CD14-positive monocyte (primary cell): Measurements from ENCODE around the gene PREP. TPM values are rescaled to one million over a fixed set of nuclear protein-coding genes. Genes with fewer than 3 reads are reported as not detected.

ENCODE experiments used
- DNase-seq, 3 donors: peaks; one replicate each; pipeline ENCODE4 v3.0.0-alpha.2; 2011 to 2022
- H2AFZ ChIP-seq: 2 replicates; pipeline ENCODE4 v1.6.0; 2012; ENCODE audit warnings: mild to moderate bottlenecking, low read depth, low read length, inconsistent platforms; ENCODE audit not compliant: insufficient read depth, poor library complexity, severe bottlenecking
- H3K27ac ChIP-seq, 2 donors: 1 replicate in 1 of 2; 2 replicates in 1 of 2; pipeline ENCODE4 v1.5.1; 2012 to 2013; ENCODE audit warnings: low read length in 2 of 2, control low read depth in 1 of 2, inconsistent platforms in 1 of 2, low read depth in 1 of 2, mild to moderate bottlenecking in 1 of 2
- H3K27me3 ChIP-seq, 2 donors: one replicate each; pipeline versions ENCODE4 v1.6.0 to v1.6.1; 2011 to 2013; ENCODE audit warnings: low read length in 2 of 2; ENCODE audit not compliant: control insufficient read depth in 2 of 2, insufficient read depth in 2 of 2
- H3K36me3 ChIP-seq, 2 donors: replicated peaks in 1 of 2; 1 replicate in 1 of 2; 2 replicates in 1 of 2; pipeline versions ENCODE4 v1.5.1 to v1.6.1; 2012 to 2013; ENCODE audit warnings: low read length in 2 of 2, control low read depth in 1 of 2, inconsistent platforms in 1 of 2, mild to moderate bottlenecking in 1 of 2; ENCODE audit not compliant: insufficient read depth in 2 of 2, control insufficient read depth in 1 of 2
- H3K4me1 ChIP-seq, 2 donors: 1 replicate in 1 of 2; 2 replicates in 1 of 2; pipeline versions ENCODE4 v1.5.1 to v1.6.1; 2012 to 2013; ENCODE audit warnings: low read length in 2 of 2, control low read depth in 1 of 2, inconsistent platforms in 1 of 2, mild to moderate bottlenecking in 1 of 2, moderate library complexity in 1 of 2; ENCODE audit not compliant: insufficient read depth in 2 of 2, control insufficient read depth in 1 of 2
- H3K4me2 ChIP-seq: replicated peaks from 2 replicates; pipeline ENCODE3; 2012; ENCODE audit warnings: low read length, moderate library complexity, mild to moderate bottlenecking; ENCODE audit not compliant: poor library complexity, severe bottlenecking; ENCODE audit errors: extremely low read depth
- H3K4me3 ChIP-seq, 3 experiments: fragments of 200-600 bp in 1 of 3; sonication (generic) in 1 of 3; replicated peaks in 1 of 3; 1 replicate in 2 of 3; 2 replicates in 1 of 3; pipeline ENCODE4 v1.5.1; 2011 to 2013; ENCODE audit warnings: low read length in 3 of 3, mild to moderate bottlenecking in 3 of 3, control low read depth in 2 of 3, low read depth in 2 of 3, inconsistent platforms in 1 of 3, moderate library complexity in 1 of 3
- H3K79me2 ChIP-seq: 2 replicates; pipeline ENCODE4 v1.6.0; 2012; ENCODE audit warnings: mild to moderate bottlenecking, control low read depth, inconsistent platforms, low read length, moderate library complexity; ENCODE audit not compliant: insufficient read depth
- H3K9ac ChIP-seq: 2 replicates; pipeline ENCODE4 v1.6.0; 2017; ENCODE audit warnings: low read length, mild to moderate bottlenecking; ENCODE audit not compliant: insufficient read depth, poor library complexity, severe bottlenecking
- H3K9me3 ChIP-seq, 2 donors: replicated peaks in 1 of 2; 1 replicate in 1 of 2; 2 replicates in 1 of 2; pipeline versions ENCODE4 v1.5.1 to v1.6.1; 2012 to 2013; ENCODE audit warnings: low read length in 2 of 2, control low read depth in 1 of 2; ENCODE audit not compliant: control insufficient read depth in 1 of 2, insufficient read depth in 1 of 2
- H4K20me1 ChIP-seq: 2 replicates; pipeline ENCODE4 v1.6.0; 2012; ENCODE audit warnings: mild to moderate bottlenecking, low read length, control low read depth, moderate library complexity; ENCODE audit not compliant: insufficient read depth
- H3K27ac Mint-ChIP-seq, 7 donors: one replicate each; pipeline ENCODE4 v1.8.0; 2020; ENCODE audit warnings: mild to moderate bottlenecking in 7 of 7, mixed read lengths in 7 of 7, moderate library complexity in 6 of 7, inconsistent platforms in 2 of 7
- H3K27me3 Mint-ChIP-seq, 3 donors: one replicate each; pipeline ENCODE4 v1.8.0; 2021 to 2022; ENCODE audit warnings: low read depth in 3 of 3, mild to moderate bottlenecking in 3 of 3, mixed read lengths in 3 of 3, moderate library complexity in 3 of 3, inconsistent platforms in 1 of 3
- H3K36me3 Mint-ChIP-seq, 2 donors: one replicate each; pipeline ENCODE4 v1.8.0; 2020; ENCODE audit warnings: mixed read lengths in 2 of 2, inconsistent platforms in 1 of 2, mild to moderate bottlenecking in 1 of 2
- H3K4me1 Mint-ChIP-seq: one replicate; pipeline ENCODE4 v1.8.0; 2020; ENCODE audit warnings: mild to moderate bottlenecking, mixed read lengths
- H3K4me3 Mint-ChIP-seq, 2 donors: one replicate each; pipeline ENCODE4 v1.8.0; 2020; ENCODE audit warnings: mild to moderate bottlenecking in 2 of 2, mixed read lengths in 2 of 2, moderate library complexity in 1 of 2
- H3K9me3 Mint-ChIP-seq, 7 donors: one replicate each; pipeline ENCODE4 v1.8.0; 2020 to 2022; ENCODE audit warnings: mixed read lengths in 7 of 7, mild to moderate bottlenecking in 6 of 7, moderate library complexity in 6 of 7, inconsistent platforms in 2 of 7
- WGBS: methylation state at CpG from one replicate; pipeline ENCODE4 v1.1.5; 2013; ENCODE audit warnings: missing lambda C conversion rate; ENCODE audit not compliant: insufficient coverage; 5-methylcytosine and 5-hydroxymethylcytosine counted together
- intact Hi-C, 2 donors: fragments of 100-400 bp; cut with micrococcal nuclease; formaldehyde crosslinking; loops; one replicate each; pipeline versions ENCODE4 v1.15.0 to v1.15.1; 2023
- polyA plus RNA-seq, 3 donors: library from polyadenylated mRNA; depleted of rRNA in 1 of 3; unstranded in 2 of 3; stranded (reverse) in 1 of 3; fragments of 300-500 nt in 2 of 3; fragments of >200 nt in 1 of 3; fragmentation: Illumina TruSeq in 2 of 3; gene quantifications; 1 replicate in 2 of 3; 2 replicates in 1 of 3; pipeline ENCODE4 v1.2.3, GENCODE V29; 2012 to 2021
- TF ChIP-seq, protein P1 (sequence below): fragments of 200-600 bp; IDR thresholded peaks from one replicate; pipeline ENCODE4 v1.8.0; 2022; ENCODE audit warnings: antibody characterized with exemption, mild to moderate bottlenecking

Gene PREP
- polyA plus RNA-seq, 3 donors = 21.4 to 40.8 (median 30.7) TPM

DNA sequence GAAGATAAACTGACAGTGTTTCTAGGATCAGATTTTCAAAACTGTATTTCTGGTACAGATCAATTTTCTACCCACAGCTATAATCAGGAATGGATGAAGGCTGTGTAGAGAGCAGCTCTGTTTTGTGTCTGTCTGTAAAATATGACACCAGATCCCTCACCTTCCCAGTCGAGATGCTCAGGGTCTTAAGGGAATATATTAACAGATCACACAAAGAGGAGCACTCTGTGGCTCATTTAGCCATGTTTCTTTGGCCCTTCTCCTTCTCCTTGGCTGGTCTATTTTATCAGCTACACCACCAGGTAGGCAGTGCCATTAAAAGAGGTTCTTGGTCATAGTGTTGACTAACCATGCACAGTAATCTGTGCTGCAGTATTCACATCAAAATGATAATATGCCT lies 82.6 kb downstream of the PREP start:
- no peak overlapping the region for H2AFZ ChIP-seq
- no peak overlapping the region for H3K4me3 Mint-ChIP-seq
- H3K4me3 ChIP-seq = no peak overlapping the region
- TF ChIP-seq, protein P1, sequence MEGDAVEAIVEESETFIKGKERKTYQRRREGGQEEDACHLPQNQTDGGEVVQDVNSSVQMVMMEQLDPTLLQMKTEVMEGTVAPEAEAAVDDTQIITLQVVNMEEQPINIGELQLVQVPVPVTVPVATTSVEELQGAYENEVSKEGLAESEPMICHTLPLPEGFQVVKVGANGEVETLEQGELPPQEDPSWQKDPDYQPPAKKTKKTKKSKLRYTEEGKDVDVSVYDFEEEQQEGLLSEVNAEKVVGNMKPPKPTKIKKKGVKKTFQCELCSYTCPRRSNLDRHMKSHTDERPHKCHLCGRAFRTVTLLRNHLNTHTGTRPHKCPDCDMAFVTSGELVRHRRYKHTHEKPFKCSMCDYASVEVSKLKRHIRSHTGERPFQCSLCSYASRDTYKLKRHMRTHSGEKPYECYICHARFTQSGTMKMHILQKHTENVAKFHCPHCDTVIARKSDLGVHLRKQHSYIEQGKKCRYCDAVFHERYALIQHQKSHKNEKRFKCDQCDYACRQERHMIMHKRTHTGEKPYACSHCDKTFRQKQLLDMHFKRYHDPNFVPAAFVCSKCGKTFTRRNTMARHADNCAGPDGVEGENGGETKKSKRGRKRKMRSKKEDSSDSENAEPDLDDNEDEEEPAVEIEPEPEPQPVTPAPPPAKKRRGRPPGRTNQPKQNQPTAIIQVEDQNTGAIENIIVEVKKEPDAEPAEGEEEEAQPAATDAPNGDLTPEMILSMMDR = no peak
- no peak for DNase-seq
- H3K27me3 ChIP-seq = no peaks in the 10 kb centered on the region
- no peaks in the 10 kb centered on the region for H3K79me2 ChIP-seq
- H3K4me2 ChIP-seq = no peak overlapping the region
- H3K27me3 Mint-ChIP-seq = no peaks in the 10 kb centered on the region
- H3K4me1 Mint-ChIP-seq = no peaks in the 10 kb centered on the region
- no peaks in the 10 kb centered on the region for H3K9me3 Mint-ChIP-seq
- no peak overlapping the region for H3K27ac Mint-ChIP-seq
- H4K20me1 ChIP-seq = no peaks in the 10 kb centered on the region
- H3K9me3 ChIP-seq = no peaks in the 10 kb centered on the region
- no peak overlapping the region for H3K27ac ChIP-seq
- WGBS = no CpG with 5 or more reads among the region's 1 CpG
- no peaks in the 10 kb centered on the region for H3K4me1 ChIP-seq
- H3K36me3 ChIP-seq = peaks cover 68 to 95% of the 10 kb centered on the region in 2 donors
- H3K36me3 Mint-ChIP-seq = peaks cover 75 to 78% of the 10 kb centered on the region in 2 donors
- no peak overlapping the region for H3K9ac ChIP-seq
- intact Hi-C loops = no loop called here

DNA sequence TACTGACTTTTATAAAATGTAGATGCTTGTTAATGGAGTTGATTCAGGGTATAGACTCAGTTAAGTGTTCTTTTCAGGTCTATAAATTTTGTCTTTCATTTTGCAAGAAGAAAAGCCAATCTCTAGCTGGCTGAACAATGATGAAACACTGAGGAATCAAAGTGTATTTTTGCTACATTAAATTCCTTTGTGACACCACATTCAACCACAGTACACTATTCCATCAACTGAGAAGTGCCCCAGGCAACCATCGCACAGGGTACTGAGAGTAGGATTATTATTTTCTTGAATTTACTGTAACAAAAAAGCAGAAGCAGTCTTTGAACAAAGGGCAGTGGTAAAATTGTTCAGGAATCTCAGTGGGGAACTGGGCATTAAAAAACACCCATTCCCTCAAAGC lies 83.6 kb downstream of the PREP start:
- TF ChIP-seq, protein P1 = no peak
- no peaks in the 10 kb centered on the region for H3K9me3 Mint-ChIP-seq
- no peak overlapping the region for H3K9ac ChIP-seq
- peaks cover 72 to 80% of the 10 kb centered on the region in 2 donors for H3K36me3 Mint-ChIP-seq
- DNase-seq = no peak
- no peak overlapping the region for H3K4me2 ChIP-seq
- WGBS = no CpG with 5 or more reads among the region's 1 CpG
- no peak overlapping the region for H3K27ac Mint-ChIP-seq
- no peaks in the 10 kb centered on the region for H3K79me2 ChIP-seq
- intact Hi-C loops = no loop called here
- H3K9me3 ChIP-seq = no peaks in the 10 kb centered on the region
- H3K4me3 ChIP-seq = no peak overlapping the region
- H4K20me1 ChIP-seq = no peaks in the 10 kb centered on the region
- no peaks in the 10 kb centered on the region for H3K27me3 ChIP-seq
- no peak overlapping the region for H3K4me3 Mint-ChIP-seq
- peaks cover 62 to 95% of the 10 kb centered on the region in 2 donors for H3K36me3 ChIP-seq
- no peak overlapping the region for H3K27ac ChIP-seq
- no peaks in the 10 kb centered on the region for H3K4me1 Mint-ChIP-seq
- no peaks in the 10 kb centered on the region for H3K27me3 Mint-ChIP-seq
- H2AFZ ChIP-seq = no peak overlapping the region
- no peaks in the 10 kb centered on the region for H3K4me1 ChIP-seq
